ENCODE data around the gene ZNF827. TPM values are rescaled to one million over a fixed set of nuclear protein-coding genes. Genes with fewer than 3 reads are reported as not detected.

The ZNF827 gene
- total RNA-seq, 1 donor, result 16.3 TPM

- TF ChIP-seq CTCF (IDR thresholded peaks at IDR 0.05; ENCODE audit: extremely low read depth, low read depth, low read length), result no peak
- no peak overlapping the region for H3K4me2 ChIP-seq (ENCODE audit: insufficient read depth, low read length)
- H2AFZ ChIP-seq (ENCODE audit: low read length), result no peak overlapping the region
- no peak overlapping the region for H3K27ac ChIP-seq (ENCODE audit: low read depth, low read length)
- H3K36me3 ChIP-seq (ENCODE audit: insufficient read depth, low read length), result peaks cover 11% of the 10 kb centered on the region
- no peak overlapping the region for H3K4me3 ChIP-seq (ENCODE audit: insufficient read depth, low read length)
- no peaks in the 10 kb centered on the region for H3K27me3 ChIP-seq (ENCODE audit: insufficient read depth, low read length)
- no peaks in the 10 kb centered on the region for H3K79me2 ChIP-seq (ENCODE audit: insufficient read depth, low read length)
- DNase-seq (ENCODE audit: insufficient read length, low spot score, missing footprints), result no peak
- no peaks in the 10 kb centered on the region for H4K20me1 ChIP-seq (ENCODE audit: insufficient read depth, low read length)
- H3K9me3 ChIP-seq (ENCODE audit: low read depth, low read length), result no peaks in the 10 kb centered on the region
- H3K4me1 ChIP-seq (ENCODE audit: insufficient read depth, low read length), result peaks cover 15% of the 10 kb centered on the region
Measured at GRCh38 chr4:145779319-145779801, 159.3 kb downstream of the ZNF827 start.

- Histone ChIP-seq H3K79me2 (ENCODE audit: insufficient read depth, low read length) (no peaks in the 10 kb centered on the region), H3K4me1 (ENCODE audit: insufficient read depth, low read length) (peaks cover 3% of the 10 kb centered on the region), H3K4me2 (ENCODE audit: insufficient read depth, low read length) (no peak overlapping the region), H2AFZ (ENCODE audit: low read length) (no peak overlapping the region), H3K27ac (ENCODE audit: low read depth, low read length) (no peak overlapping the region), H3K27me3 (ENCODE audit: insufficient read depth, low read length) (no peaks in the 10 kb centered on the region), H3K4me3 (ENCODE audit: insufficient read depth, low read length) (no peak overlapping the region), H3K9me3 (ENCODE audit: low read depth, low read length) (no peaks in the 10 kb centered on the region), H4K20me1 (ENCODE audit: insufficient read depth, low read length) (no peaks in the 10 kb centered on the region), H3K36me3 (ENCODE audit: insufficient read depth, low read length) (peaks cover 25% of the 10 kb centered on the region)
- no peak for TF ChIP-seq CTCF (IDR thresholded peaks at IDR 0.05; ENCODE audit: extremely low read depth, low read depth, low read length)
- no peak for DNase-seq (ENCODE audit: insufficient read length, low spot score, missing footprints)
Measured at GRCh38 chr4:145776208-145776607, 162.4 kb downstream of the ZNF827 start.

- H3K27ac ChIP-seq (ENCODE audit: low read depth, low read length), result no peak overlapping the region
- H3K36me3 ChIP-seq (ENCODE audit: insufficient read depth, low read length), result peaks cover 25% of the 10 kb centered on the region
- no peak overlapping the region for H3K4me3 ChIP-seq (ENCODE audit: insufficient read depth, low read length)
- peaks cover 3% of the 10 kb centered on the region for H3K4me1 ChIP-seq (ENCODE audit: insufficient read depth, low read length)
- no peaks in the 10 kb centered on the region for H3K27me3 ChIP-seq (ENCODE audit: insufficient read depth, low read length)
- no peak overlapping the region for H3K4me2 ChIP-seq (ENCODE audit: insufficient read depth, low read length)
- no peaks in the 10 kb centered on the region for H3K9me3 ChIP-seq (ENCODE audit: low read depth, low read length)
- no peaks in the 10 kb centered on the region for H4K20me1 ChIP-seq (ENCODE audit: insufficient read depth, low read length)
- H3K79me2 ChIP-seq (ENCODE audit: insufficient read depth, low read length), result no peaks in the 10 kb centered on the region
- H2AFZ ChIP-seq (ENCODE audit: low read length), result no peak overlapping the region
- TF ChIP-seq CTCF (IDR thresholded peaks at IDR 0.05; ENCODE audit: extremely low read depth, low read depth, low read length), result no peak
- DNase-seq (ENCODE audit: insufficient read length, low spot score, missing footprints), result no peak
Measured at GRCh38 chr4:145775406-145775805, 163.2 kb downstream of the ZNF827 start.

DNA sequence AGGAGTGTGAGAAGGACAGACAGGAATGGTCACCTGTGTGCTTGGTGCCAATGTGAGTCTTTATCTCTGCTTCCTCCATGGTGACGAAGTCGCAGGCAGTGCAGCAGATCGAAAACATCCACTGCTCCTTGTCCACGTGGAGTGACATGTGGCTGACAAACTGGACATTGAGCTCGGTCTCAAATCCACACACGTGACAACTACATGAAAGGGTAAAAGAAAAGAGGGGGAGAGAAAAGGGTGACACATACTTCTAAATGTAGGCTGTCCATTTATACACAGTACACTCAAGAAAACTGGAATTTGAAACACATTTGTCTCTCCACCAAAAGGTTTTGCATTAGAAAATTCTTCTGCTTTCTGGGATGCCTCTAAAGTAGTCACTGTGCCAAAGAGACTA is 164.2 kb downstream of the ZNF827 start:
- no peaks in the 10 kb centered on the region for H3K79me2 ChIP-seq (ENCODE audit: insufficient read depth, low read length)
- H3K27ac ChIP-seq (ENCODE audit: low read depth, low read length), result peak overlapping the region; percentile 51
- no peak overlapping the region for H3K4me2 ChIP-seq (ENCODE audit: insufficient read depth, low read length)
- DNase-seq (ENCODE audit: insufficient read length, low spot score, missing footprints), result no peak
- no peaks in the 10 kb centered on the region for H4K20me1 ChIP-seq (ENCODE audit: insufficient read depth, low read length)
- peaks cover 25% of the 10 kb centered on the region for H3K36me3 ChIP-seq (ENCODE audit: insufficient read depth, low read length)
- H3K27me3 ChIP-seq (ENCODE audit: insufficient read depth, low read length), result no peaks in the 10 kb centered on the region
- TF ChIP-seq CTCF (IDR thresholded peaks at IDR 0.05; ENCODE audit: extremely low read depth, low read depth, low read length), result no peak
- H3K9me3 ChIP-seq (ENCODE audit: low read depth, low read length), result no peaks in the 10 kb centered on the region
- no peak overlapping the region for H2AFZ ChIP-seq (ENCODE audit: low read length)
- H3K4me1 ChIP-seq (ENCODE audit: insufficient read depth, low read length), result peaks cover 3% of the 10 kb centered on the region
- H3K4me3 ChIP-seq (ENCODE audit: insufficient read depth, low read length), result no peak overlapping the region

Measured in osteoblast (primary cell).